Nephron (organoid): Measurements from ENCODE around the gene ADAMTS19.

Source experiments
- H3K27ac Mint-ChIP-seq, 3 experiments: 2 replicates each; pipeline ENCODE4 v1.8.0; 2020; ENCODE audit warnings: mixed read lengths in 3 of 3, mild to moderate bottlenecking in 2 of 3, moderate library complexity in 1 of 3
- H3K27me3 Mint-ChIP-seq: 2 replicates; pipeline ENCODE4 v1.8.0; 2021; ENCODE audit warnings: low read depth, mild to moderate bottlenecking, moderate library complexity, mixed read lengths
- H3K36me3 Mint-ChIP-seq: 2 replicates; pipeline ENCODE4 v1.8.0; 2020; ENCODE audit warnings: low read depth, mixed read lengths
- H3K4me1 Mint-ChIP-seq: 2 replicates; pipeline ENCODE4 v1.8.0; 2020; ENCODE audit warnings: mixed read lengths
- H3K4me3 Mint-ChIP-seq, 3 experiments: 2 replicates each; pipeline ENCODE4 v1.8.0; 2020; ENCODE audit warnings: mild to moderate bottlenecking in 3 of 3, mixed read lengths in 3 of 3, moderate library complexity in 2 of 3
- H3K9me3 Mint-ChIP-seq: 2 replicates; pipeline ENCODE4 v1.8.0; 2020; ENCODE audit warnings: mixed read lengths
- TF ChIP-seq, protein P1 (sequence below), 3 experiments: fragments of 200-600 bp; sonication (generic); IDR thresholded peaks; one replicate each; pipeline ENCODE4 v1.5.0; 2021; ENCODE audit warnings: antibody characterized with exemption in 3 of 3; ENCODE audit not compliant: unreplicated experiment in 3 of 3

ADAMTS19 gene

DNA sequence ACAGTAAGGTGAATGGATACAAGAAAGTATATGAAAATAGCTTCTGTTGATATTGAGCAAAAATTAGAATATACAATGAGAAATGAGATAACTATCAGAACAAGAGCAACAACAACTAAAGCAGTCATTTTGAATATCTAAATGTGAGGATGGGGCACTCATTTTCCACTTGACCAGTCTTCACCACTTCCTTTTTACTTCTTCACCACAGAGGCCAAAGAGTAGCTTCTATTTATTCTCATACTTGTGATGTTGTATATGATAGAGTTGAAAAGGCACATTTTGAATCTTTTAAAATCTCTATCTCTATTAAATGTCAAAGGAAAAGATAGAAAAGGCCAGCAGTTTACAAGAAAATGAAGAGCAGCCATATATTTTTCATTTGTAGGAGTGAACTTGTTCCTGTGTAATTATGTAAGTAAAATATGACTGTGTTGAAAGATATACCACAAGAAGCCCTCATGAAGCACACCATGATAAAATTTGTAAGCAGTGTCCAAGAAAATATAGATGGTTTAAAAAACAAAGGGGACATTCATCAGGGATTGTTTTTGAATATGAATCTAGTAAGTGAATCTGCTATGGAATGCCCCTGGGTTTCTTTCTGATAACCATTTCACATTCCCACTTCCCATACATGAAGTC, 39.2 kb downstream of the ADAMTS19 start:
- Mint-ChIP-seq H3K4me3 (no peak overlapping the region), H3K9me3 (no peaks in the 10 kb centered on the region), H3K4me1 (peaks cover 8% of the 10 kb centered on the region), H3K36me3 (no peaks in the 10 kb centered on the region), H3K27ac (peak overlapping the region in 1 of 3 experiments; percentile 15), H3K27me3 (no peaks in the 10 kb centered on the region)
- TF ChIP-seq, protein P1, sequence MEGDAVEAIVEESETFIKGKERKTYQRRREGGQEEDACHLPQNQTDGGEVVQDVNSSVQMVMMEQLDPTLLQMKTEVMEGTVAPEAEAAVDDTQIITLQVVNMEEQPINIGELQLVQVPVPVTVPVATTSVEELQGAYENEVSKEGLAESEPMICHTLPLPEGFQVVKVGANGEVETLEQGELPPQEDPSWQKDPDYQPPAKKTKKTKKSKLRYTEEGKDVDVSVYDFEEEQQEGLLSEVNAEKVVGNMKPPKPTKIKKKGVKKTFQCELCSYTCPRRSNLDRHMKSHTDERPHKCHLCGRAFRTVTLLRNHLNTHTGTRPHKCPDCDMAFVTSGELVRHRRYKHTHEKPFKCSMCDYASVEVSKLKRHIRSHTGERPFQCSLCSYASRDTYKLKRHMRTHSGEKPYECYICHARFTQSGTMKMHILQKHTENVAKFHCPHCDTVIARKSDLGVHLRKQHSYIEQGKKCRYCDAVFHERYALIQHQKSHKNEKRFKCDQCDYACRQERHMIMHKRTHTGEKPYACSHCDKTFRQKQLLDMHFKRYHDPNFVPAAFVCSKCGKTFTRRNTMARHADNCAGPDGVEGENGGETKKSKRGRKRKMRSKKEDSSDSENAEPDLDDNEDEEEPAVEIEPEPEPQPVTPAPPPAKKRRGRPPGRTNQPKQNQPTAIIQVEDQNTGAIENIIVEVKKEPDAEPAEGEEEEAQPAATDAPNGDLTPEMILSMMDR (IDR thresholded peaks at IDR 0.05; ENCODE audit: unreplicated experiment in 3 of 3) = no peak

DNA sequence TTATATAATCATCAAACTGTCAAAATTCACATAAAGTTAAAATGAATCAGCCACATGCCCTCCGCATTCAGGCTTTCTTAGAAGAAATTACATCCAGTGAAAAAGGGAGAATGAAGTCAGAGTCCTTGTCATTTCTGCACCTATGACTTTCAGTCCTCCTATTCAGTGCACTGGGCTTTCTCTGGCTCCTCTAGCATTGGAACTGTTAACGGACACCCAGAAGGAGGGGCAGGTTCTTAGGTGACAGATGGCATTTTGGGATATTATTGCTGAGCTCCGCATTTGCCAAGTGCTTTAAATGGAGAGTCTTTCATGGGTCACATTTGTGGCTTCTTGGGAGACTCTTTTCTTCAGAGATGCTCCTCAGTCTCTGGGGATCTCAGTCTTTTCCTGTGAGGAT, 40.0 kb downstream of the ADAMTS19 start:
- TF ChIP-seq, protein P1 (IDR thresholded peaks at IDR 0.05; ENCODE audit: unreplicated experiment in 3 of 3) = no peak

DNA sequence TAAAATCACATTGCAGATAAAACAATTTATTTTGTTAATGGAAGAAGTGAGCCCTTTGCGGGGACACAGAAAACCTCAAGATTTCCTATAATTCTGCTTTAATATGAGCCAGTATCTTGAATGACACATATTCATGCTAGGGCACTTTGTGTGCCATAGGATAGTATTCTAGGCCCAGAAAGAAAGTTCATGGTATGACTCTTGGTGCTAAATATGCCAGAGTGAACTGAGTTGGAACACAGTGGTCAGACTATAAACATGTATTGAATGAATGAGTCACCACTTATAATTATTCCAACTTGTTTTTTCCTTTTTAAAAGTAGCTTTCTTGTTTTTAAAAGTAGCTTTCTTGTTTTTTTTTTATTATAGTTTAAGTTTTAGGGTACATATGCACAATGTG, 46.0 kb downstream of the ADAMTS19 start:
- H3K27ac Mint-ChIP-seq = no peak overlapping the region
- H3K4me1 Mint-ChIP-seq = peaks cover 11% of the 10 kb centered on the region
- no peaks in the 10 kb centered on the region for H3K27me3 Mint-ChIP-seq
- H3K36me3 Mint-ChIP-seq = no peaks in the 10 kb centered on the region
- no peak overlapping the region for H3K4me3 Mint-ChIP-seq
- TF ChIP-seq, protein P1 (IDR thresholded peaks at IDR 0.05; ENCODE audit: unreplicated experiment in 3 of 3) = no peak
- no peaks in the 10 kb centered on the region for H3K9me3 Mint-ChIP-seq

More for the DNA sequence above, 40.0 kb downstream of the ADAMTS19 start:
- peaks cover 8% of the 10 kb centered on the region for H3K4me1 Mint-ChIP-seq
- no peaks in the 10 kb centered on the region for H3K27me3 Mint-ChIP-seq
- no peak overlapping the region for H3K27ac Mint-ChIP-seq
- H3K9me3 Mint-ChIP-seq = no peaks in the 10 kb centered on the region
- H3K36me3 Mint-ChIP-seq = no peaks in the 10 kb centered on the region
- no peak overlapping the region for H3K4me3 Mint-ChIP-seq

DNA sequence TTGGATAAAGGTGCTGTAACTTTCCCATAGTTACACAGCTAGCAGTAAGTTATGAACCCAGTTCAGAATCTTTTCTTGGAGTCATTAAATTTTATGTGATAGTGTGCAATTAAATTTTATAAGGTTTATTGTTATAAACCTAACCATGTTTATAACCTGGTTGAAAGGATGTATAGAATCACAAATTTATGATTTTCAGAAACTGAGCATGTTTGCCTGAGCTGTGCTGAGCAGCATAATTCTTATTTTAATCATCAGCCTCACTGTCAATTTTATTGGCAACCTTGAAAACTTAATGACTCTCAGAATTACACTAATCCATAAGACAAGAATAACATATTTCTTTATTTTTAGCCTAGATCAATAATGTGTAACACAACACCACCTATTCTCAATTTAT, 46.9 kb downstream of the ADAMTS19 start:
- TF ChIP-seq, protein P1 (IDR thresholded peaks at IDR 0.05; ENCODE audit: unreplicated experiment in 3 of 3) = no peak
- Mint-ChIP-seq H3K9me3 (no peaks in the 10 kb centered on the region), H3K27me3 (no peaks in the 10 kb centered on the region), H3K27ac (no peak overlapping the region), H3K4me3 (no peak overlapping the region), H3K36me3 (peaks cover 4% of the 10 kb centered on the region), H3K4me1 (peaks cover 11% of the 10 kb centered on the region)

DNA sequence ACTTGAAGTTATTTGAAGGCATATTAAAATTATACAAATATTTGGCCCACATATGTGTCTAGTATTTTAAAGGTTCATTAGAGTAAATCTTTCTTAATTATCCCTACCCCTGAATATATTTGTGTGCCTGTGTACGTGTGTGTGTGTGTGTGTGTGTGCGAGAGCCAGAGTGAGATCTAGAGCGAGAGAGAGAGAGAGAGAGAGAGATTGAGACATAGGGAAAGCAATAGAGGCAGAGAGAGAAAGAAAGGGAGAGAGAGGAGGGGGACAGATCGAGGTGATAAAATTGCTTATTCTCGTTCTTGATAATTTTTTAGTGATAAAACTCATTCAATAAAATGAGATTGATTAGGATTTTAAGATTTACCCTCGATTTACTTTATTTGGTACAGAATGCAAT, 47.4 kb downstream of the ADAMTS19 start:
- Mint-ChIP-seq H3K27ac (no peak overlapping the region), H3K4me3 (no peak overlapping the region), H3K27me3 (no peaks in the 10 kb centered on the region), H3K9me3 (no peaks in the 10 kb centered on the region), H3K4me1 (peaks cover 11% of the 10 kb centered on the region), H3K36me3 (peaks cover 8% of the 10 kb centered on the region)
- TF ChIP-seq, protein P1 (IDR thresholded peaks at IDR 0.05; ENCODE audit: unreplicated experiment in 3 of 3) = no peak

DNA sequence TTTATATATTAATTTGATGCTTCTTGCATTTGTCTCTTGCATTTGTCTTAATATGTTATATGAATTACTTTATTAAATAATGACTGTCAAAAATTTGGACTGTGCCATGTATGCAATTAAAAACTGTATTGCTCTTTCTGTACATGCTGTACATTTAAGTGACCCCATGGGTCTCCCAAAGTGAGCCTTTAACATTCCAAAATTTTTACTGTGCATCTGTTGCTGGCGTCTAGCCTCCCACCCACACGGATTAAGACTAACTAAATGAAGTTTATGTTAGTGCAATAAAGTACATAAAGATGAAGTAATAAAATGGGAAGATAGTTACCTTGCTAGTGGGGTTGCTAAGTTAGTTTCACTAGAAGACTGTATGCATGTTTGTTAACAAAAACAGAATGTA, 48.5 kb downstream of the ADAMTS19 start:
- Mint-ChIP-seq H3K27ac (no peak overlapping the region), H3K4me1 (peaks cover 11% of the 10 kb centered on the region), H3K27me3 (no peaks in the 10 kb centered on the region), H3K9me3 (peaks cover 2% of the 10 kb centered on the region), H3K36me3 (peaks cover 12% of the 10 kb centered on the region), H3K4me3 (no peak overlapping the region)
- TF ChIP-seq, protein P1 (IDR thresholded peaks at IDR 0.05; ENCODE audit: unreplicated experiment in 3 of 3) = no peak
